Umbilical cord (tissue), 2 donors: ENCODE results near the gene ADRB1. TPM values are rescaled to one million over a fixed set of nuclear protein-coding genes. Genes with fewer than 3 reads are reported as not detected.
A peak's percentile ranks its signal among the peaks of the same experiment; 100 is the strongest.

Source experiments
- DNase-seq: peaks from one replicate; pipeline ENCODE4 v3.0.0-alpha.2; 2015; ENCODE audit warnings: low spot score
- total RNA-seq: library from RNA; depleted of rRNA; stranded (reverse); fragments of >200 nt; gene quantifications from one replicate; pipeline ENCODE4 v1.2.3, GENCODE V29; 2014; ENCODE audit warnings: low replicate concordance; ENCODE audit not compliant: insufficient read depth

The ADRB1 gene
- total RNA-seq, 1 donor from 2014 or later = 0.72 TPM

DNA sequence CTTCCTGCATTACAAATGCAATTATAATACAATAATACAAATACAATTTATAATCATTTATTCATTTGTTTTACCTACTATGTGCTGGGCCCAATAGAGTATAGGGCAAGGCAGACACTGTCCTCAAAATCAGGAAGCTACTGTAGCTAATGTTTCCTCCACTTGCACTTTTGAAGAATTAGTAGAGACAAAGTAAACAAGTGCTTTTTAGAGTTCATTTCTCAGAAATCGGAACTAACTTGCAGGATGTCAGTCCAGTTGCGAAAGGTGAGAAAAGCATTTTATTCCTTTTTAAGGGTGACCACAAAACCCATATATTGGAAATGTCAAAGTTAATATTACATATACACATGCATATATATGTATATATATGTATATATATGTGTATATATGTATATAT lies 14.2 kb downstream of the ADRB1 start:
- DNase-seq = no peak

DNA sequence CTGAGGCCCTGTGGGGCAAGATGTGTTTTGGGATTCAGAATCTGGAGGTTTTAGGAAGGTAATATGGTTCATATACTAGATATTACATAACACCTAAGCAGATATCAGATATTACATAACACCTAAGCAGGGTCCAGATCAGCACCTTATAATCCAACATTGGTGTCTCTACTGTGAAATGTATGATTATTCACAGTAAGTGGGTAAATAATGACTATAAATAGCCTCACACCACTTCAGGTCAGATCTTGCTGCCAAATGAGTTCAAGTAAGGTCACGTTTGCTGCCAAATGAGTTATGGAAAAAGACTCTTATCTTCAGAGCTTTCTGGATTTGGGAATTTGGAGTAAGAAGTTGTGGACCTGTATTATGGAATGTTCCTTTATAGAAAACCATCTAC lies 14.6 kb downstream of the ADRB1 start:
- no peak for DNase-seq

DNA sequence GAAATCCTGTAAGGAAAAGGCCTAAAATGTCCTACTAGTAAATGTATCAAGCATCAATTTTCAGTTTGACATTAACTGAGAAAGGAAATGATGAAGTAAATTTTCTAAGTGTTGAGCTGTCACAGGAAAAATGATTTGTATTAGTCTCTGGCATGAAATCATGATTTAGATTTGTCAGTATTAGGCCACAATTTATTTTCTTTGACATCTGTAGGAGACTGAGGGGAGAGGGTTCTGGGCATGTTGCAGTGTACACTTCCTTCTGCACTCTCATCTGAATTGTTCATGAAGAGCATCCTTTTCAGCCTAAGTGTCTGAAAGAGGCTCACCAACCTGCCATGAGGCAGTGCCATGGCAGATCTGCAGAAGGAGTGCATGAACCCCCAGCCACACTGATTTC lies 15.9 kb downstream of the ADRB1 start:
- no peak for DNase-seq

DNA sequence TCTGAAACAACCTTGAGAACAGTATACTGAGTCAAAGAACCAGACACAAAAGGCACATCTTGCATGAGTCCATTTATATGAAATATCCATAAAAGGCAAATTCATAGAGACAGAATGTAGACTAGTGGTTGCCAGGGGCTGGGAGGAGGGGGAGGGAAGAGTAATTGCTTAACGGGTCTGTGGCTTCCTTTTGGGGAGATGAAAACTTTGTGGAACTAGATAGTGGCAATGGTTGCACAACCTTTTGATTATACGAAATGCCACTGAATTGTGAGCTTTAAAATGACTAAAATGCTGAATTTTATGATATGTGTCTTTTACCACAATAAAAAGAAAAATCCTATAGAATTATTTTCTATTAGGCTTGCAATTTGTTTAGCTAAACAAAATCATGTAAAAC lies 16.8 kb downstream of the ADRB1 start:
- DNase-seq = no peak

DNA sequence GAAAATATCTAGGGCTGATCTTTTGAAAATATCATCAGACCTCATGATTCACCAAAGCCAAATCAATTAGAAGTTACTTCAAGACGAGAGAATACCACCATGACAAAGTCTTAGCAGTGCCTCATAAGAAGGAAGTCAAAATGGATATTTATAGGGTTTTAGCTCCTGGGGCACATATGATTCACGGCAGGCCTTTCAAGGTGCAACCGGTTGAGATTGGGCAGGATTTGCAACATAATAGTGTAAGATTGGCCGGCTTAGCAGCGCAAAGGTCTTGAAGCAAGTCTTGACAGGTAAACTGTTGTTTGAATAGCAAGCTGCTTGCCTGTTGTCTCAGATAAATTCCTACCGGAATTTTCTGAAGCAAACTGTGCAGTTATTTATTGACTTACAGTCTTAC lies 17.5 kb downstream of the ADRB1 start:
- peak; percentile 58 for DNase-seq

DNA sequence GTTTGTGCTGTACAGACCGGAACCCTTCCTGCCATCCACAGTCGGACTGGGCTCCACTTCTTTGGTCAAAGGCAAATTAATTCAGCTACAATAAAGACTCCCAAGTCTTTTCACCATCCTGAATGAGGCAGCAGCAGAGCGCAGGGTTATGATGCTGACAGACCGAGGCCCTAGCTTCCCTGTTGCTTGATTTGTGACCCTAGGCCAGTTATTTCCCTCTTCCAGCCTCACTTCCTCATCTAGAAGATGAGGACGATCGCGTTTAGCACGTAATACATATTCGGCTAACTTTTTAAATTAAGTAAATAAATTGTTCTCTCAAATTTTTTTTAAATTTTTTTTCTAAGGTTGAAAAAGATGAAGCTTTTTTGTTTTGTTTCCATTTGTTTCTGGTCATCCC lies 18.1 kb downstream of the ADRB1 start:
- no peak for DNase-seq

DNA sequence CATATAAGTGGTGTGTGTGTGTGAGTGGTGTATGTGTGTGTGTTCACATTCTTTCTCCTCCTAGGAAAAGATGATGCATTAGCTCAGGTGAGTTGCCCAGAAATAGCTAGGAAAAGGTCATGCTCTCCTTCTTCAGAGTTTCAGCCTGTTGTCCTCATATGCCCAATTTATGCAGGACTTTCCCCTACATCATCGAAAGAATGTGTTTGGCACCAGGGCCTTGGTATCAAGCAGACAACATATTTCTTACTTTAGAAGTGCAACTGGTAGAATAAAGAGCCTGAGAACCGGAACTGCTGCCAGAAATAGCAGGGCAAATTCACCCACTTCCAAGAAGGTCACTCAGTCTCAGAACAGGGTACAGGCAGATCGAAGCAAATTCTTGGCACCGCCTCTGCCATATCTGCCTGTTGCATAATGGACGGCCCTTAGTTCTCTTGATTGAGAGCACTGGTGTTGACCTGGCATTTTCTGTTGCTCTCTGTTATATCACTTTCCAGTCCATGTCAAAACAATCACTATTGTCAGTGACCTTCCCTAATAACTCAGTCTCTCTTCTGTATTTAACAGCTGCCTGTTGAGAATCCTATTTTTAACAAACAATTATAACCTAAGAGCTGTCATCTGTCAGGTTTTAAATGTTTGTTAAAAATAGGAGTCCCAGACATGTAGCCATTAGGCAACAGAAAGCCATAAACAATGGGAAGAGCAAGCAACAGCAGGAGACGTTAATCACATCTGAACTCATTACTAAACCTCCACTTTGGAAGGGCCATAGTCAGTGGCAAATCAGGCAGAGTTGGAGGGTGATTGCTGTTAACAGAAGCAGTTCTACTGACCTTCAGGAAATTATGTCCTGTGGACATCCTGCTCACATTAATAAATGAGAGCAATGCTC lies 20.7 kb downstream of the ADRB1 start:
- no peak for DNase-seq

DNA sequence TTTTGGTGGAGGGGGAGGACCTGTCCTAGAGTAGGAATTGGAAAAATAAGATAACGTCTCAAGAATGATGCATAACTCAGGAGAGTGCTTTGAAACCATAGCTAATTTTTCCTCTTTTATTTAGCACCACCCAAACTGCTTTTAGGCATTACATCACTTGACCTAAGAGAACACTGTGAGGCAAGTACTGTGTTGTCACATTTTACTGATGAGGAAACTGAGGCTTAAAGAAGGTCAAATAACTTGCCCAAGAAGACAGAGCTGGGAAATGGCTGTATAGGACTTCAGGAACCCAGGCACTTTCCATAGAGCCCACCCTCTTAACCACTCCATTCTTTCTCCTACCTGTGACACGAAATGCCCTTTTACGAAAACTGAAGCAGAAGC lies 21.4 kb downstream of the ADRB1 start:
- DNase-seq = no peak

DNA sequence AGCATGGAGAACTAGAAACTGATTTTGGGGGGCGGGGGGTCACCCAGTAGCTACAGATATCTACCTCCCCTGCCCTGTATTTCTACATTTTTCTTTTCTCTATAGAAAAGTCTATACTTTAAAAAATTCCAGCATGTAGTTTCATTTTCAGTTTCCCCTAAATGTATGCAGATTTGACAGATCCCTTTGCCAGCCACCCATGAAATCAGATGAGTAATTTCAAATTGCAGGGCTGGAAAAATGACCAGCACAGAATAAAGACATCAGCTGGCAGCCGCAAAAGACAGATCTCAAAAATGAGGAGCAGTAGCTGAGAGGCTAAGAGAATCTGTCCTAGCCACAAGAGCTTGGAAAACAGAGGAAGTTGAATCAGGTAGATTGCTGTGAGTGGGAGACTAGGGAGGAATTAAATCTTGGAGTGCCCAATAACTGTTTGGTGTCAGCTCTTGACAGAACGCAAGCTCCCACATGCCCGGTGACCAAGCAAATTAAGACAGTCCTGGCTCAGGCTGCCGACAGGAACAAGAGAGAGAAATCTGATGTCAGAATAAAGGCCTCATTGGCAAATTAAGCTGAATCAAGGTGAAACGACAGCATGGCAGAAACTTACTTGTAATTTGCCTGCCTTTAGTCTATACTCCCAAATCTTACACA lies 24.5 kb downstream of the ADRB1 start:
- DNase-seq = peak; percentile 32

DNA sequence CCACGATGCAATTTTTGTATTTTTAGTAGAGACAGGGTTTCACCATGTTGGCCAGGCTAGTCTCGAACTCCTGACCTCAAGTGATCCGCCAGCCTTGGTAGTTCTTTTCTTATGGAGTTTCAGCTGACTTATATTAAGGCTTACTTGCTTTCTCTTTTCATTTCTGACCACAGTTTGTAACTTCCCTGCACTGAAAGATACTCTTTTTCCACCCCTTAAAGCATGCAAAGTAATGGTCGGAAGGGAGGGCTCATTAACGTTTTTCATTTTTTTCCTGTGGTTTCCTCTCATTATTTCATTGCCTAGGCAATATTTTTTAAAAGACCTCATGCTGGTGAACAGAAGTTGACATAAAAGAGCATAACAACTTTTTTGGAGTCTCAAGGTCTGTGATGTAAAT lies 27.0 kb downstream of the ADRB1 start:
- no peak for DNase-seq

DNA sequence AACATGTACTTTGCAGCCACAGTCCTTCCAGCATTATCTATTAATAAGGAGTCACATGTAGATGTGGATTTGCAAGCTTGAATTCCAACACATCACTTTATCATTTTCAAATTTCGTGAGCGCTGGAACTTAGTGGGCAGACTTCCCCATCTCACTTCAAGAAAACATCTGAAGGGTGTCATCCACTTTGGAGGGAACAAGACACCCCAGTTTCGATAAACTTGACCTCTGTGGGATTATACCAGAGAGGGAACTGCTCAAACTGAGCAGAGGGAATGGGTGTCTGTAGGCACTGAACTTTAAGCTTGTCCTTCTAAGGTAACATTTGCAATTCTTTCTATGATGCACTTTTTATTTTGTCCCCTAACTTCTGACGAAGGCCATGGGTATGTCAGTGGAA lies 27.5 kb downstream of the ADRB1 start:
- DNase-seq = no peak

DNA sequence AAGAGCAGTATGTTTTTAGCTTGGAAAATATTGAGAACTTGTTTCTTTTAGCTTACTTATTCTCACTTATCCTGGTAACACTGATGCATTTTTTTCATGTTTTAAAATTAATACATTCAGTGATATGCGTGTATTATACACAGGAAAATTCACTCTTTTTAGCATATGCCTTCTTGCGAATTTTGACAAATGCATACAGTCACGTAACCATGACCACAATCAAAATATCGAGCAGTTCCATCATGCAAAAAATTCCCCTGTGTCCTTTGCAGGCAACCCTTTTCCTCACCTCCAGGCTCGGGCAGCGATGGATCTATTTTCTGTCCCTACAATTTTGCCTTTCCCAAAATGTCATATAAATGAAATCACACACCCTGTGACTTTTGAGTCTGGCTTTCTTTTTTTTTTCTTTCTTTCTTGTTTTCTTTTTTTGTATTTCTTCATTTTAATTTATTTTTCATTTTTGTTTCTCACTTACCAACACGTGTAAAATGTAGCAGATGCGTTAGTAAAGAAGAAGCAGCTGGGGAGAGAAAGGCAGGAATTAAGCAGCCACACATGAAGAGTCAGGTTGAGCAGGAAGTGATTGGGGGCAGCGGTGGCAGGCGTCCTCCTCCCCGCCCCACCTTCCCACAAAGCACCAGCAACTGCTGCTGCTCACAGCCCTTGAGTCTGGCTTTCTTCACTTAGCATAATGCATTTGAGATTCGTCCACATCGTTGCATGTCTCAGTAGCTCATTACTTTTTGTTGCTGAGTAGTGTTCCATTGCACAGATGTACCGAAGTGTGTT lies 29.9 kb downstream of the ADRB1 start:
- no peak for DNase-seq

DNA sequence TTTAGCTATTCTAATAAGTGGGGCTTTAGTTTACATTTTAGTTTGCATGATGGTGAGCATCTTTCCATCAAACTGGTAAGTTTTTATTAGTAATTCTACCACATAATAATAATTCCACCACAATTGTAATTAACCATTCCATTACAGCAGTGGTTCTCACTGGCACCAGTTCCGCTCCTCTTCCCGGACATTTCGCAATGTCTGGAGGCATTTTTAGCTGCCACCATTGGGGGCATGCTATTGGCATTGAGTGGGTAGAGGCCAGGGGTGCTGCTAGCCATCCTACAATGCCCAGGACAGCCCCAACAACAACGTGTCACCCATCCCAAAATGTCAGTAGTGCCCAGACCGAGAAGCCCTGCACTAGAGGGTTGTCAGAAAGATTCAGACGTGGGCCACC lies 31.4 kb downstream of the ADRB1 start:
- DNase-seq = no peak

DNA sequence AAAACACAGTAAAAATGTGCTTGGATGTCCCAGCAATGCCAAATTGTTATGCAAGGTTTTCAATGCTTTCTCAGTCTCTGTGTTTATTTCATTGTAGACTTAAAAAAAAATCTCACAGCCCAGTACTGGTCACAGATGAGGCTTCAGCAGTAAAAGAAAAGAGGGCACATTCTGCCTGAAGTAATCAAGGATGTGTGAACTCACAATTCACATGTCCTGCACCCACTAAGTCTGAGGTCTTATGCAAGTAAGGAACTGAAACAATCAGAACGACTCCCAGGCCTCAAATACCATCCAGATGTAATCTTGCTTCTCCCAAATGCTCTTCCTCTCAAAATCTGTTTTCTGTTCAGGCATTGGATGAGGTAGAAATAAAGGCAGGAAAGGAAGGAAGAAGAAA lies 33.7 kb downstream of the ADRB1 start:
- DNase-seq = no peak

DNA sequence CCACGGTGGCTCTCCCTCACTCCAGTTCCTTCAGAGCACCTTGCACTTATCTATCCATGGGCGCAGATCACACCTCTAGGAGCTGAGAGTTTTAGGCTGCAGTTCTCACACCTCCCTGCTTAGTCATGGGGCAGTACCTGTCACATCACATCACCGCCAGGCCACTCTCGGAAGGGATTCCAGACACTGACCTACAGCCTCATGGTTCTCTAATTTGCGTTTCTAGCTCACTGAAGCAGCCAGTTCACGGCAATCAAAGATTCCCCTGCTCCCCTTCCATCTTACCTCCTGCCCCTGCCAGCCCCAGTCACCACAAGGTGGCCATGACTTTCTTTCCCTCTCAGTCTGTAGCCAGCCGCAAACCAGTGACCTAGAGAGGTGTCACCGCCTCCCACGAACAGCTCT lies 34.2 kb downstream of the ADRB1 start:
- no peak for DNase-seq

DNA sequence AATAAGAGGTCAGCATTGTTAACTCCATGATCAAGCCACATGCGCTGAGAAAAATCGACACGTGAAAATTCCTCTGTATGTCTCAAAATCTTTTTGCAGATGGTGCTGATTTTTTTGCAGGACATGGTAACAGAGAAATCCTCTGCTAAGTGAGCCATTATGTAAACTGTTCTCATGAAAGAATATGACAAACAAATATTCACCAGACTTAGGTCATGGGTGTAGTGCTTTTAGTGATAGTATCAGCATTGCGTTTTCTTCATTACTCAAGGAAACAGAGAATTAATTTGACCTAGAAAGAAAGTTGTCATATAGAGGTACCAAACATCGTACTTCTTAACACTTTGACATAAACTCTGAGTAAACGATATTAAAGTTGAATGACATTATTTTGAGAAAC lies 34.7 kb downstream of the ADRB1 start:
- no peak for DNase-seq

DNA sequence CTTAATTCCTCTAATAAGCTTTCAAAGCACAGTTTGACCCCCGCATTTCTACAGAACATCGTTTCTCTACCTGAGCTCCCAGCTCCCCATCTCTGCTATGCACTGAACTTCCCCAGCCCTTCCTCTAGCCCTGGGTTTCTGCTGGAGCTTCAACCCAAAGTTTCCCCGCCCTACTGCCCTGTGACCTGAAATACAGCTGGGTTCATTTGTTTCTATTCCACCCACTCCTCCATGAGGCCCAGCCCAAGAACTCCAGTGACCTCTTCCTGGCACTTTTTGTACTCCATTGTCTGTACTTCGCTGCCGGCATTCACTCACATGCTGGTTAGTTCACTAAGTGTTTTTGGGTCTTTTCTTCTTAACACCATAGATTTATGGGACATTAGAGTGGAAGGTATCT lies 35.8 kb downstream of the ADRB1 start:
- DNase-seq = no peak

DNA sequence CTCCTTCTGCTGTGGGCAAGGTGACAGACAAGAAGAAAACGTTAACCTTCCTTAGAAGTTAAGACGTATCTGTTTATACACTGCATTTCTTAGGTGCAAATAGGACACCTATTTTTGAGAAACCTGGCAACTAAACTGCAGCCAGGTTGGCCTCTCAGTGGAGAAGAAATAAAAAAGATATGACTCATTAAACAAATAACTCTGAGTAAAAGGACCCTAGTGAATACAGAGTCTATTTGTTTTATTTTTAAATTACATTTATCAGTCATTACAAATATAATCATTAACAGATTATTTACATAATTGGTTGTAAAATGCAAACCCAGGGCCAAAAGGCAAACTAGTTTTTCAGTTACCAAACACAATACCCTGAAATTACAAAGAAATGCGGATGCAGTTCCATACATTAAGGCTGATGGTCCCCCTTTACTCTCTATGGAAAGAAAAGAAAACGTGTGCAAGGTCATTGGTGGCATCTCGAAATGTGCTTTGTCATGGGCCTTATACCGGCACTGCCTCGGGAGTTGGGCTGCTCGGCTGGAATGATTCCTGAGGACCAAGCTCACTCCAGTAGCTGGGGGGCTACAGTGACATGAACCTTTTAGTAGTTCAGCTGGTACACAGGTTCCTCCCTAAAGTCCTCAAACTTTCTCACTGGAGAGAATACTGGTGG lies 38.4 kb downstream of the ADRB1 start:
- no peak for DNase-seq

DNA sequence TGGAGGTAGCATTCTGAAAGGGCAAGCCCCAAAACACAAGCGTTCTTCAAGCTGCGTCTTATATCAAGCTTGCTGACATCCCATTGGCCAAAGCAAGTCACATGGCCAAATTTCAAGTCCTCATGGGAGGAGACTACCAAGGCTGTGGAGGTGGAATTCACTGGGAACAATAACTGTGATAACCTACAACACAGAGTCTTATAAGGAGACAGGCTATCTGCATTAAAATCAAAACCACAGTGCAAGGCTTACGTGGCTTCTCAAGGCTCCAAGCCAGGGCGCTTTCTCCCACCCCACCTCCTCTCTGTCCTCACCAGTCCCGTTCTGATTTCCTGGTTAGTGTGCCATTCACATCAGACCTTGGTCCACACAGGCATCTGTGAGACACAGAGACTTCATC lies 39.4 kb downstream of the ADRB1 start:
- no peak for DNase-seq

DNA sequence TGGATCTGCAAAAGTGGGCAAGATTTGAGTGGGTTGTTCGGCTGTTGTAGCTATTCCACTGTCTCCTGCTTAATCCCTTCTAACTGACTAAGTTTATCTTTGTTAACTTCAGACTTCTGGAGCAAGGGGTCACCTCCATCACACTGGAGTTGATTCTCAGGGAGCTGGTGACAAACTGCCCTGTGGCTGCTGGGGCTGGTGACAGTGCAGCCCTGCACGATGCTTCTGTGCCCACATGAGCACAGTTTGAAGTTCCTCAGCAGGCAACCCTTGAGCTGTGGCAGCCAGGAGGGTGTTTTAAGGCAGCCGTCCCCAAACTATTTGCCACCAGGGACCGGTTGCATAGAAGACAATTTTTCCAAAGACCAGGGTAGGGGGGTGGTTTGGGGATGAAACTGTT lies 40.5 kb downstream of the ADRB1 start:
- DNase-seq = no peak

DNA sequence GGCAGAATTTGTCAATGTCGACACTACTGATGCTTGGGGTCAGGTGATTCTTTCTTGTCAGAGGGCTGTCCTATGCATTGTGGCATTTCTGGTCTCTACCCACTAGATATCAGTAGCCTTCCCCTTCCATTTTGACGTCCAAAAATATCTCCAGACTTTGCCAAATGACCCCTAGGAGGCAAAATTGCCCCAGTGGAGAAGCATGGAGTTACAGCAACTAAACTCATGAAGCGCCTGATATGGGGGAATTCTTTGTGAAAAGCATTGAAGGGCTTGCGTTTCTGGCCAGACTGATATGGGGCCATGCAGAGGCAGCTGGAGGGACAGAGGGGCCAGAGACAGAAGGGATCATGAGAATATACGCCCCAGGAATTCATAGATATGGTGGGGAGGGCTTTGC lies 43.6 kb downstream of the ADRB1 start:
- no peak for DNase-seq

DNA sequence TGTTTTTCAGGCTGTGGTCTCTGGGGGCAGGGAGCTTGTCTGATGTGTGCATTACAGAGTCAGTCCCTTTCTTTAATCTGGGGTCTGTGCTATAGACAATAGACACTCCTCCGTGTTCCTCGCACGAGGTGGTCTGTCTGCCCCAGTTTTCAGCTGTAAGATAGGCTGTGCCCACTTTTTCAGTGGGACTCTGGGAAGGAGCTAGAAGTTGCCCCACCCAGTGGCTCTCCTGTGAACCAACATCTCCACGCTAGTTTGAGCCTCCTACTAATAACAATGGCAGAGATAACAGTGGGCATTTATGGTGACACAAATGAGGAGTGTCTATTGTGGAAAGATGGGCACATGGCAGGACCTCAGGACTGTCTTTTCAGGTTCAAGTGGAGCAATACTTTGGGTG lies 44.0 kb downstream of the ADRB1 start:
- no peak for DNase-seq
